DND-41 (cell line): ENCODE data around the gene PLA2G2A.
"Not testable (repeated sequence)": the region's sequence is repeated elsewhere in the genome, so short reads cannot be mapped to it uniquely, and the experiment has no call there.

Experiments used
- CTCF ChIP-seq: IDR thresholded peaks from 2 replicates; pipeline ENCODE4 v1.5.1; 2012; ENCODE audit warnings: borderline replicate concordance, low read length, moderate library complexity, mild to moderate bottlenecking; ENCODE audit not compliant: poor library complexity, severe bottlenecking; ENCODE audit errors: extremely low read depth
- EZH2 ChIP-seq: IDR thresholded peaks from 3 replicates; pipeline ENCODE4 v1.6.1; 2012; ENCODE audit warnings: borderline replicate concordance, low read depth, mild to moderate bottlenecking, moderate library complexity, low read length, inconsistent platforms; ENCODE audit not compliant: severe bottlenecking

DNA sequence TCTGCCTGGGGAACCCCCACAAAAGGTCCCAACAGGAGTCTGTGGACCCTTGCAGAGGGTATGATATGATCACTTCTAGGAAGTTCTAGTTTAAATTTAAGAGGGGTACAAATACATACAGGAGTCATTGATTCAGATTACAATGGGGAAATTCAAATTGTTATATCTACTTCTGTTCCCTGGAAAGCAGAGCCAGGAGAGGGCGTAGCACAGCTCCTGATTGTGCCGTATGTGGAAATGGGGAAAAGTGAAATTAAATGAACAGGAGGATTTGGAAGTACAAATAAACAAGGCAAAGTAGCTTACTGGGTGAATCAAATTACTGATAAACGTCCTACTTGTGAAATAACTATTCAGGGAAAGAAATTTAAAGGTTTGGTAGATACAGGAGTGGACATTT, 19.4 kb upstream of the PLA2G2A start:
- not testable (repeated sequence) for TF ChIP-seq CTCF, EZH2
